Karpas-422 (cell line): ENCODE measurements around the gene ANKRD65. TPM values are rescaled to one million over a fixed set of nuclear protein-coding genes. Genes with fewer than 3 reads are reported as not detected.

Experiments
- DNase-seq: peaks from one replicate; pipeline ENCODE4 v3.0.0-alpha.2; 2015
- H2AFZ ChIP-seq: fragments of 200-600 bp; sonication (generic); 2 replicates; pipeline ENCODE4 v1.6.1; 2014; ENCODE audit warnings: antibody characterized with exemption, low read length, mixed read lengths
- H3K27ac ChIP-seq: fragments of 200-600 bp; sonication (generic); 2 replicates; pipeline ENCODE4 v1.5.1; 2014; ENCODE audit warnings: mild to moderate bottlenecking, low read length, moderate library complexity
- H3K27me3 ChIP-seq: fragments of 200-600 bp; sonication (generic); 2 replicates; pipeline ENCODE4 v1.6.1; 2014; ENCODE audit warnings: low read length, mixed read lengths
- H3K36me3 ChIP-seq: fragments of 200-600 bp; sonication (generic); 2 replicates; pipeline ENCODE4 v1.6.1; 2014; ENCODE audit warnings: low read length, mixed read lengths; ENCODE audit not compliant: insufficient read depth
- H3K4me1 ChIP-seq: fragments of 200-600 bp; sonication (generic); 2 replicates; pipeline ENCODE4 v1.6.1; 2014; ENCODE audit warnings: mild to moderate bottlenecking, low read length, mixed read lengths
- H3K4me2 ChIP-seq: fragments of 200-600 bp; sonication (generic); 2 replicates; pipeline ENCODE4 v1.6.1; 2014; ENCODE audit warnings: low read length, low read depth, mild to moderate bottlenecking; ENCODE audit not compliant: poor library complexity, severe bottlenecking
- H3K4me3 ChIP-seq: fragments of 200-600 bp; sonication (generic); 2 replicates; pipeline ENCODE4 v1.5.1; 2014; ENCODE audit warnings: mild to moderate bottlenecking, antibody characterized with exemption, low read length, mixed read lengths
- H3K79me2 ChIP-seq: fragments of 200-600 bp; sonication (generic); 2 replicates; pipeline ENCODE4 v1.6.1; 2014; ENCODE audit warnings: mild to moderate bottlenecking, low read length, mixed read lengths
- H3K9ac ChIP-seq: fragments of 200-600 bp; sonication (generic); 2 replicates; pipeline ENCODE4 v1.6.0; 2014; ENCODE audit warnings: low read length
- H3K9me2 ChIP-seq: fragments of 200-600 bp; sonication (generic), shearing (Covaris generic); replicated peaks from 2 replicates; pipeline ENCODE4 v1.6.0; 2014; ENCODE audit warnings: mild to moderate bottlenecking, low read length, moderate library complexity; ENCODE audit not compliant: insufficient read depth
- H3K9me3 ChIP-seq: fragments of 300-700, 200-600 bp; sonication (generic); 2 replicates; pipeline ENCODE4 v1.6.1; 2014; ENCODE audit warnings: low read length, mixed read lengths
- H4K20me1 ChIP-seq: fragments of 200-600 bp; sonication (generic); 2 replicates; pipeline ENCODE4 v1.6.1; 2014; ENCODE audit warnings: mild to moderate bottlenecking, antibody characterized with exemption, low read length, low read depth; ENCODE audit not compliant: insufficient read depth
- total RNA-seq: library from RNA; depleted of rRNA; stranded (reverse); fragments of >200 nt; shearing (Covaris generic); gene quantifications from 2 replicates; pipeline ENCODE4 v1.2.3, GENCODE V29; 2014; ENCODE audit warnings: low replicate concordance

The ANKRD65 gene
- total RNA-seq, 1 experiment from 2014 or later, result not detected

- Histone ChIP-seq H3K79me2 (peaks cover 28% of the 10 kb centered on the region), H3K4me3 (no peak overlapping the region), H3K9me3 (no peaks in the 10 kb centered on the region), H3K27ac (no peak overlapping the region), H4K20me1 (no peaks in the 10 kb centered on the region), H3K9ac (no peak overlapping the region), H3K4me1 (peaks cover 7% of the 10 kb centered on the region), H3K36me3 (peaks cover 8% of the 10 kb centered on the region), H3K4me2 (no peak overlapping the region), H3K27me3 (no peaks in the 10 kb centered on the region), H3K9me2 (no peaks in the 10 kb centered on the region), H2AFZ (no peak overlapping the region)
- no peak for DNase-seq
These were observed 40.2 kb downstream of the ANKRD65 start for GRCh38 chr1:1380860-1381259.

GRCh38 chr1:1377540-1378205 lies 43.4 kb downstream of the ANKRD65 start:
- Histone ChIP-seq H3K36me3 (peaks cover 6% of the 10 kb centered on the region; the same call in 1 of the 2 replicates), H3K4me2 (no peak overlapping the region), H3K4me1 (peaks cover 24% of the 10 kb centered on the region), H3K9me3 (no peaks in the 10 kb centered on the region), H3K4me3 (no peak overlapping the region), H2AFZ (no peak overlapping the region), H3K79me2 (peaks cover 42% of the 10 kb centered on the region), H3K9me2 (no peaks in the 10 kb centered on the region), H3K27ac (no peak overlapping the region), H4K20me1 (0 out of 2 replicates have a peak, but pooled peaks cover 6% of the 10 kb centered on the region), H3K27me3 (no peaks in the 10 kb centered on the region), H3K9ac (no peak overlapping the region)
- DNase-seq, result no peak

GRCh38 chr1:1376551-1377226 lies 44.4 kb downstream of the ANKRD65 start:
- 0 out of 2 replicates have a peak, but pooled peaks cover 6% of the 10 kb centered on the region for H4K20me1 ChIP-seq
- no peak for DNase-seq
- peaks cover 6% of the 10 kb centered on the region; the same call in 1 of the 2 replicates for H3K36me3 ChIP-seq
- no peaks in the 10 kb centered on the region for H3K9me3 ChIP-seq
- H3K9me2 ChIP-seq, result no peaks in the 10 kb centered on the region
- peaks cover 33% of the 10 kb centered on the region for H3K79me2 ChIP-seq
- H3K9ac ChIP-seq, result peak overlapping the region; percentile 92; the same call in 1 of the 2 replicates
- no peak overlapping the region for H3K27ac ChIP-seq
- peak overlapping the region; percentile 88 for H3K4me2 ChIP-seq
- H3K4me3 ChIP-seq, result peak overlapping the region; percentile 74; the same call in 1 of the 2 replicates
- no peaks in the 10 kb centered on the region for H3K27me3 ChIP-seq
- peaks cover 33% of the 10 kb centered on the region for H3K4me1 ChIP-seq
- no peak overlapping the region for H2AFZ ChIP-seq

- Histone ChIP-seq H3K9ac (peak within 1 kb of the TSS; percentile 92), H3K27me3 (no peaks in the 10 kb centered on the region), H3K9me2 (no peaks in the 10 kb centered on the region), H4K20me1 (0 out of 2 replicates have a peak, but pooled peaks cover 6% of the 10 kb centered on the region), H2AFZ (no peak within 1 kb of the TSS), H3K36me3 (0 out of 2 replicates have a peak, but pooled peaks cover 6% of the 10 kb centered on the region), H3K4me1 (peaks cover 35% of the 10 kb centered on the region), H3K79me2 (peaks cover 29% of the 10 kb centered on the region), H3K9me3 (no peaks in the 10 kb centered on the region), H3K27ac (peak within 1 kb of the TSS; percentile 65), H3K4me2 (peak within 1 kb of the TSS; percentile 88), H3K4me3 (peak within 1 kb of the TSS; percentile 95)
- peak; percentile 100 for DNase-seq
These were observed 46.0 kb downstream of the ANKRD65 start, which contains the start of gene AURKAIP1 for GRCh38 chr1:1374929-1375662. Gene AURKAIP1, minus strand, starts transcription at chr1:1375207. Its CDS starts 451 bp downstream, at chr1:1374756.

GRCh38 chr1:1374589-1374928 lies 46.5 kb downstream of the ANKRD65 start:
- peak overlapping the region; percentile 92 for H3K9ac ChIP-seq
- H3K27me3 ChIP-seq, result no peaks in the 10 kb centered on the region
- 0 out of 2 replicates have a peak, but pooled peaks cover 6% of the 10 kb centered on the region for H3K36me3 ChIP-seq
- peaks cover 29% of the 10 kb centered on the region for H3K79me2 ChIP-seq
- H3K27ac ChIP-seq, result peak overlapping the region; percentile 65
- DNase-seq, result no peak
- H3K4me1 ChIP-seq, result peaks cover 35% of the 10 kb centered on the region
- no peak overlapping the region for H2AFZ ChIP-seq
- H4K20me1 ChIP-seq, result 0 out of 2 replicates have a peak, but pooled peaks cover 6% of the 10 kb centered on the region
- peak overlapping the region; percentile 87 for H3K4me2 ChIP-seq
- no peaks in the 10 kb centered on the region for H3K9me2 ChIP-seq
- no peaks in the 10 kb centered on the region for H3K9me3 ChIP-seq
- H3K4me3 ChIP-seq, result peak overlapping the region; percentile 95

GRCh38 chr1:1373815-1374588 lies 47.1 kb downstream of the ANKRD65 start:
- Histone ChIP-seq H4K20me1 (0 out of 2 replicates have a peak, but pooled peaks cover 6% of the 10 kb centered on the region), H3K9me2 (no peaks in the 10 kb centered on the region), H3K4me2 (peak overlapping the region; percentile 87), H3K27me3 (no peaks in the 10 kb centered on the region), H3K36me3 (0 out of 2 replicates have a peak, but pooled peaks cover 6% of the 10 kb centered on the region), H2AFZ (no peak overlapping the region), H3K27ac (no peak overlapping the region; the same call in 1 of the 2 replicates), H3K9me3 (no peaks in the 10 kb centered on the region), H3K9ac (peak overlapping the region; percentile 92), H3K4me1 (peaks cover 35% of the 10 kb centered on the region), H3K4me3 (peak overlapping the region; percentile 95), H3K79me2 (peaks cover 29% of the 10 kb centered on the region)
- no peak for DNase-seq

GRCh38 chr1:1373051-1373814 lies 47.8 kb downstream of the ANKRD65 start:
- peaks cover 29% of the 10 kb centered on the region for H3K79me2 ChIP-seq

More at GRCh38 chr1:1373051-1373814, 47.8 kb downstream of the ANKRD65 start:
- Histone ChIP-seq H3K27me3 (no peaks in the 10 kb centered on the region), H3K4me1 (peaks cover 35% of the 10 kb centered on the region), H2AFZ (no peak overlapping the region), H3K9me2 (no peaks in the 10 kb centered on the region), H3K36me3 (0 out of 2 replicates have a peak, but pooled peaks cover 6% of the 10 kb centered on the region), H3K27ac (no peak overlapping the region), H3K9ac (peak overlapping the region; percentile 92), H4K20me1 (0 out of 2 replicates have a peak, but pooled peaks cover 6% of the 10 kb centered on the region), H3K4me2 (peak overlapping the region; percentile 87), H3K4me3 (peak overlapping the region; percentile 95; the same call in 1 of the 2 replicates), H3K9me3 (no peaks in the 10 kb centered on the region)
- no peak for DNase-seq
